Lower leg skin (tissue), 4 donors: ENCODE results near the gene RAB17. TPM values are rescaled to one million over a fixed set of nuclear protein-coding genes. Genes with fewer than 3 reads are reported as not detected.

Experiments
- DNase-seq, 2 donors: peaks; one replicate each; pipeline ENCODE4 v3.0.0-alpha.2; 2019; ENCODE audit warnings: low spot score in 2 of 2
- H3K4me3 ChIP-seq: fragments of 200-600 bp; sonication (generic); 2 replicates; pipeline ENCODE4 v1.5.1; 2017; ENCODE audit warnings: mild to moderate bottlenecking, low read depth; ENCODE audit not compliant: poor library complexity, severe bottlenecking
- POLR2A ChIP-seq, 2 donors: fragments of 450-650 bp; IDR thresholded peaks; one replicate each; pipeline ENCODE4 v1.6.1; 2016 to 2017; ENCODE audit warnings: antibody characterized with exemption in 2 of 2, mild to moderate bottlenecking in 1 of 2, moderate library complexity in 1 of 2
- WGBS, 2 donors: methylation state at CpG; one replicate each; pipeline ENCODE4 v1.1.5; 2018; 5-methylcytosine and 5-hydroxymethylcytosine counted together
- intact Hi-C: fragments of 100-400 bp; cut with DNase I; formaldehyde crosslinking; loops from one replicate; pipeline ENCODE4 v1.15.0; 2023; ENCODE audit warnings: low total_unique reads
- total RNA-seq, 4 donors: library from RNA; depleted of rRNA; stranded (reverse); fragments of >200 nt; gene quantifications; one replicate each; pipeline ENCODE4 v1.1.0, GENCODE V29; 2016
- TF ChIP-seq, protein P1 (sequence below), 3 donors: fragments of 450-650 bp; IDR thresholded peaks; one replicate each; pipeline ENCODE4 v1.5.1; 2016; ENCODE audit warnings: antibody characterized with exemption in 3 of 3, mild to moderate bottlenecking in 3 of 3, moderate library complexity in 2 of 3

RAB17 gene
- total RNA-seq, 4 donors from 2014 or later = 1.7 to 6.3 (median 2.8) TPM

DNA sequence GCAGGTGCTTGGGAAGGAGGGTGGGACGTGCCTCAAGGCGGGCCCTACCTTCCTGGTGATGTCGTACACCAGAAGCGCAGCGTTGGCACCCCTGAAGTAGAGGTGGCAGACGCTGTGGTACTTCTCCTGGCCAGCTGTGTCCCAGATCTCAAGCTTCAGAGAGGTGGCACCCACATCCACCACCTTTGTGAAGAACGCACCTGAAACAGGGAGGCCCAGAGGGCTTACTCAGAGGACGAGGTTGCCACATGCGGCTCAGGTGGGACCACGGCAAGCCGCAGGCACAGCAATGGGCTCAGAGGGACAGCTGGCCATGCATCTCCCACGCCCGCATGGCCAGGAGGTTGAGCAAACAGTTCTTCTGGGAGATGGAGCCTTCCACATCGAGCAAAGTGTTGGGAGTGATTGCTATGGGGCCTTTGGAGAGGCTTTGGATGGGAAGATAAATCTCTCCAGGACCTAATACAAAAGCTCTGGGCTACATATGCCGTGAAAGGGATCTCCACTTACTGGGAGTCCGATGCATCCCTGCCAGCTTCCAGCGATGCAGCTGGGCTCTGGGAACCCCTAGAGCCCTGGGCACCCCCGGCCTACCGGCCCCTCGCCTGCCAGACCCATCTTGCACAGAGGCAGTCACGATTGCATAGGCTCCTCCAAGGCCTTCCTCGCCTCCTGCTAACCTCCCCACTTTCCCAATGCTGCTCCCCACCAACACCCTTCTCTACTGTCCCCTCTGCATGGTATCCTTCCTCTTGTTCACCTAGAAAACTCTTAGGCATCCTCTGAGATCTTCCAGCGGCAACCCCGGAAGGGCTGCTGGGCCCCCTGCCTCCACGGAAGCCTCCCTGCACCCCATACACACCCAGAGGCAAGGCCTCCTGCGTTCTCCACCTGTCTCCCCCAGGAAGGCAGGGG is 12.3 kb downstream of the RAB17 start:
- no peak for TF ChIP-seq POLR2A (IDR thresholded peaks at IDR 0.05)
- TF ChIP-seq, protein P1, sequence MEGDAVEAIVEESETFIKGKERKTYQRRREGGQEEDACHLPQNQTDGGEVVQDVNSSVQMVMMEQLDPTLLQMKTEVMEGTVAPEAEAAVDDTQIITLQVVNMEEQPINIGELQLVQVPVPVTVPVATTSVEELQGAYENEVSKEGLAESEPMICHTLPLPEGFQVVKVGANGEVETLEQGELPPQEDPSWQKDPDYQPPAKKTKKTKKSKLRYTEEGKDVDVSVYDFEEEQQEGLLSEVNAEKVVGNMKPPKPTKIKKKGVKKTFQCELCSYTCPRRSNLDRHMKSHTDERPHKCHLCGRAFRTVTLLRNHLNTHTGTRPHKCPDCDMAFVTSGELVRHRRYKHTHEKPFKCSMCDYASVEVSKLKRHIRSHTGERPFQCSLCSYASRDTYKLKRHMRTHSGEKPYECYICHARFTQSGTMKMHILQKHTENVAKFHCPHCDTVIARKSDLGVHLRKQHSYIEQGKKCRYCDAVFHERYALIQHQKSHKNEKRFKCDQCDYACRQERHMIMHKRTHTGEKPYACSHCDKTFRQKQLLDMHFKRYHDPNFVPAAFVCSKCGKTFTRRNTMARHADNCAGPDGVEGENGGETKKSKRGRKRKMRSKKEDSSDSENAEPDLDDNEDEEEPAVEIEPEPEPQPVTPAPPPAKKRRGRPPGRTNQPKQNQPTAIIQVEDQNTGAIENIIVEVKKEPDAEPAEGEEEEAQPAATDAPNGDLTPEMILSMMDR (IDR thresholded peaks at IDR 0.05) = no peak
- intact Hi-C loops = no loop called here
- DNase-seq = no peak
- 95 to 96% methylated on average over 26 of the region's 26 CpGs for WGBS, 2 donors
- no peak overlapping the region for H3K4me3 ChIP-seq

DNA sequence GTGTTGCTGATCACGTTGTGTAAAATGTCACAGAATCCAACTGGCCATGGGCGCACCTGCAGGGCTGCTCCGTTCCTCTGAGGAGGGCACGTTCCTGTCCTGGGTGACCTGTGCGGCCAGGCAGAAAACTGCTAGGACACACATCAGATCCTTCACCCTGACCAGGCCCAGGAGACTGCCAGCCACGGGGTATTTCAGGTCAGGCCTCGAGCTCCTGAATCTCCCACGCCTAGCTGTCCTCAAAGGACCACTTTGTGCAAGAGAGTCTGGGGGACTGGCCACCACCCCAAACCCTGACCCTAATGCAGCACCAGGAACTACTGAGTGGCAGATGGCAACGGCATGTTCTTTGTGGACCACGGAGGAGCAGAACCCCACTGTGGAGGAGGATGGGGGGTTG is 13.1 kb downstream of the RAB17 start:
- TF ChIP-seq POLR2A (IDR thresholded peaks at IDR 0.05) = no peak
- TF ChIP-seq, protein P1 (IDR thresholded peaks at IDR 0.05) = no peak
- H3K4me3 ChIP-seq = no peak overlapping the region
- WGBS, 2 donors = 84 to 94% methylated on average over 10 of the region's 10 CpGs
- intact Hi-C loops = no loop called here
- DNase-seq = no peak

DNA sequence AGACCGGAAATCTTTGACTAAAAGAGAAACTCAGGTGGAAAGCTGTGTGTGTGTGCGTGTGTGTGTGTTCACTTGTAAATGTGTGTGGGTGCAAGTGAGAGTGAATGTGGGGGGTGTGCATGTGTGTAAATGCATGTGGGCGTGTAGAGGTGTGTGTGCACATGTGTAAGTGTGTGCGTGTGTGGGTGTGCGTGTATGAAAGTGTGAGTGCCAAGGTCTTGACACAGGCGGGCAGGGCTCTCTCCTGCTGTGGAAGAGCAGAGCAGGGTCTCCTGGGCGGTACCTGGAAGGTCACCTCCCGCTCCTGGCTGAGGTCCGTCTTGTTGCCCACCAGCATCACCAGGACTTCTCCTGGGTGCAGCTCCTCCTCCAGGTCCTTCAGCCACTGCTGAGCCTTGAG is 13.6 kb downstream of the RAB17 start:
- no peak overlapping the region for H3K4me3 ChIP-seq
- no peak for TF ChIP-seq POLR2A (IDR thresholded peaks at IDR 0.05)
- TF ChIP-seq, protein P1 (IDR thresholded peaks at IDR 0.05) = no peak
- WGBS, 2 donors = 94 to 95% methylated on average over 9 of the region's 9 CpGs
- intact Hi-C loops = no loop called here
- no peak for DNase-seq

DNA sequence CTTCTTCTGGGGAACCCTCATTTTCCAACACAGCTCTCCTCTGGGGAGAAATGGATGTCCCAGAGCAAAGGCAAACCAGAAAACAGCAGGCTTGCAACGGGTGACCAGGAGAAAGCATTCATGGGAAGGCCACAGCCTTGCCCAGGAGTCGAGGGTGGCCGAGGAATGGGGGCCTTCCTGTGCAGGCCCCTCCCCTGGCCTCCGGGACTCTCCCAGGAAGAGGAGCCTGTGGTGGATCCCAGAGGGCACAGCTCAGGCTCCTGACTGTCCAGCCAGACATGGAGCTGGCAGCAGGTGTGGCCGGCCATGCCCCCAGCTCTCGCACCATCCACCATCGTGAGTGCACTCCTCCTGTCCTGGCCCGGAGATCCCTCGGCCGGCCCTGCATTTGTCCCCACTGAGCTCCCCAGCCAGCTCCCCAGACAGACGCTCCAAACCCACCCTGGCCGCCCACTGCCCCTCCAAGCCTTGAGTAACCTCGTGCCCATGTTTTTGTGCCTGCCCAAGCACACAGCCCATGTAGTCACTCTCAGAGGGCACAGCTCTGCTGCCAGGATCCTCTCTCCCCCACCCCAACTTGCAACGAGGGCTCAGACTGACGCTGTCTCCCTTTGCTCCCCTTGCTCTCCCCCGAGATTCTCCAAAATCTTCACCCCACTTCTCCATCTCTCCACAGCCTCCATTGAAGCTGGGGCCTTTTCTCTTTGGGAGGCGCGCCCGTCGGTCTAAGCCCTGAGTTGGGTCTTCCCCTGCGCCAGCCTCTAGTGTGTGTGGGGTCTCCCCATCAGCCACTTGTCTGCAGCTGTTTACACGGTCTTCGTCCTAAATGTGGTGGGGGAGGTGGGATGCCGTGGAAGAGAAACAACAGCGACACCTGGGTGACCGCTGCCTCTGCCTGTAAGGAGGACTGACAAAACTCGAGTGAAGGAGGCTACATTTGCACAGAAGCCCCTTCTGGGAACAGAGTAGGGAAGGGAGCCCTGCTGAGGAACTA is 14.4 kb downstream of the RAB17 start:
- DNase-seq = no peak
- intact Hi-C loops = no loop called here

More for the DNA sequence above, 14.4 kb downstream of the RAB17 start:
- no peak overlapping the region for H3K4me3 ChIP-seq
- TF ChIP-seq, protein P1 (IDR thresholded peaks at IDR 0.05) = no peak
- no peak for TF ChIP-seq POLR2A (IDR thresholded peaks at IDR 0.05)
- 86 to 89% methylated on average over 27 of the region's 27 CpGs for WGBS, 2 donors
